Thymus (tissue), 11 donors: ENCODE results near the gene SPHKAP. TPM values are rescaled to one million over a fixed set of nuclear protein-coding genes. Genes with fewer than 3 reads are reported as not detected.
"Not testable (repeated sequence)": the region's sequence is repeated elsewhere in the genome, so short reads cannot be mapped to it uniquely, and the experiment has no call there.

Source experiments
- DNase-seq, 9 donors: peaks; one replicate each; pipeline ENCODE4 v3.0.0-alpha.2; 2013; ENCODE audit warnings: low spot score in 9 of 9, low read depth in 6 of 9, missing footprints in 1 of 9
- H3K27ac ChIP-seq, 2 donors: one replicate each; pipeline ENCODE4 v1.5.1; 2013; ENCODE audit warnings: control low read depth in 1 of 2, low read depth in 1 of 2, low read length in 1 of 2, mild to moderate bottlenecking in 1 of 2, moderate library complexity in 1 of 2
- H3K27me3 ChIP-seq, 2 donors: one replicate each; pipeline ENCODE4 v1.5.1; 2013; ENCODE audit warnings: low read length in 1 of 2; ENCODE audit not compliant: control insufficient read depth in 2 of 2, insufficient read depth in 1 of 2
- H3K36me3 ChIP-seq, 2 donors: one replicate each; pipeline ENCODE4 v1.5.1; 2013; ENCODE audit warnings: low read length in 1 of 2, mild to moderate bottlenecking in 1 of 2, moderate library complexity in 1 of 2; ENCODE audit not compliant: control insufficient read depth in 2 of 2, insufficient read depth in 2 of 2
- H3K4me1 ChIP-seq, 2 donors: one replicate each; pipeline ENCODE4 v1.5.1; 2013; ENCODE audit warnings: low read length in 2 of 2; ENCODE audit not compliant: control insufficient read depth in 2 of 2, insufficient read depth in 2 of 2
- H3K4me3 ChIP-seq, 2 donors: one replicate each; pipeline ENCODE4 v1.5.1; 2013; ENCODE audit warnings: low read length in 2 of 2, control low read depth in 1 of 2, mild to moderate bottlenecking in 1 of 2
- H3K9me3 ChIP-seq, 2 donors: one replicate each; pipeline ENCODE4 v1.5.1; 2013; ENCODE audit warnings: low read length in 1 of 2, mild to moderate bottlenecking in 1 of 2; ENCODE audit not compliant: control insufficient read depth in 2 of 2, insufficient read depth in 1 of 2
- WGBS: extraction: QIAGEN DNeasy Blood & Tissue Kit; methylation state at CpG from one replicate; pipeline ENCODE4 v1.1.7; 2013; 5-methylcytosine and 5-hydroxymethylcytosine counted together
- polyA plus RNA-seq: library from polyadenylated mRNA; stranded (reverse); fragments of 200-250 nt; gene quantifications from one replicate; pipeline ENCODE4 v1.2.3, GENCODE V29; 2013
- total RNA-seq: library from RNA; stranded (reverse); fragments of 120-200 nt; gene quantifications from one replicate; pipeline ENCODE4 v1.2.4, GENCODE V29; 2013
- donor health status: healthy.

SPHKAP gene
- total and polyA plus RNA-seq, 2 donors: 0.55 to 1.4 TPM

DNA sequence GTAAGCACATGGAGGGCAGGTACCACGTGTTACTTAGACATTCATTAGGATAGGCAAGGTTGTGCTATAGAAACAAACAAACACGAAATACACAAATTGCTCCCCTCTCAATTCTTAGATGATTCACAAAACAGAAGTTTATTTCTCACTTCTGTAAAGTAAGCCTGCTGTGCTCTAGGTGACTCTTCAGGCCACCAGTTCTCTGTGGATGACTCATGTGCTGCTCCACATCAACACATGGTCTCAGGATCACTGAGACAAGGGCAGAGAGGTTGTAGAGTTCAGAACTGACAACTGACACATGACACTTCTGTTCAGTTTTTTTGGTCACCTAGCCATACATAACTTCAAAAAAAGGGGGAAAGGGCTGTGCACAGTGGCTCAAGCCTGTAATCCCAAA lies 239.5 kb downstream of the SPHKAP start:
- WGBS: 85% methylated on average over 2 of the region's 2 CpGs
- no peaks in the 10 kb centered on the region for H3K4me1 ChIP-seq
- H3K27ac ChIP-seq: no peak overlapping the region
- H3K36me3 ChIP-seq: no peaks in the 10 kb centered on the region
- H3K27me3 ChIP-seq: no peaks in the 10 kb centered on the region
- no peaks in the 10 kb centered on the region for H3K9me3 ChIP-seq
- no peak overlapping the region for H3K4me3 ChIP-seq
- DNase-seq: no peak

- no peak for DNase-seq
Measured at GRCh38 chr2:227939271-227940027, 242.0 kb downstream of the SPHKAP start.

GRCh38 chr2:227936249-227936648 lies 245.2 kb downstream of the SPHKAP start:
- H3K9me3 ChIP-seq, H3K4me1 ChIP-seq, DNase-seq, H3K4me3 ChIP-seq, H3K27ac ChIP-seq, H3K36me3 ChIP-seq, H3K27me3 ChIP-seq: not testable (repeated sequence)
- WGBS: 82% methylated on average over 7 of the region's 7 CpGs

More at GRCh38 chr2:227939271-227940027, 242.0 kb downstream of the SPHKAP start:
- Histone ChIP-seq H3K4me1 (no peaks in the 10 kb centered on the region), H3K4me3 (no peak overlapping the region), H3K27ac (no peak overlapping the region), H3K9me3 (no peaks in the 10 kb centered on the region), H3K36me3 (no peaks in the 10 kb centered on the region), H3K27me3 (no peaks in the 10 kb centered on the region)
- WGBS: 62% methylated on average over 11 of the region's 11 CpGs

DNA sequence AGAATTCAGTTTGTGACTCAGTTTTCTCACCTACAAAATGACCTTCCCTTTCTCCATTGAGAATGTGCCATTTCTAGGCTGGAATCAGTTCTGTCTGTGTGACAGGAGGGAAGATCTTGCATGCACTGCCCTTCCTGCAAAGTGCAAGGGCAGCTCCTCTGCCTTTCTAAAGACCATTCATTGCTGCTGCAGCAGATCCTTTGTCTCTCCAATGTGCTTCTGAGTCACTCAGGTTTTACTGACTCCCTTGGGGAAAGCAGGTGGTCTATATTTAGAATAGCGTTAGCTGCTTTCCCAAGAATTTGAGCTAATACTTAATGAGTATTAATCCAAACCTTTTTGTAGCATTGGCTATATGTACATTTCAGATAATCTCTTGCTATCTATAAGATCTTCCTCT lies 247.6 kb downstream of the SPHKAP start:
- Histone ChIP-seq H3K9me3 (no peaks in the 10 kb centered on the region), H3K4me3 (no peak overlapping the region), H3K4me1 (no peaks in the 10 kb centered on the region), H3K27me3 (no peaks in the 10 kb centered on the region), H3K36me3 (no peaks in the 10 kb centered on the region), H3K27ac (no peak overlapping the region)
- WGBS: 91% methylated on average over 1 of the region's 1 CpG
- DNase-seq: no peak

DNA sequence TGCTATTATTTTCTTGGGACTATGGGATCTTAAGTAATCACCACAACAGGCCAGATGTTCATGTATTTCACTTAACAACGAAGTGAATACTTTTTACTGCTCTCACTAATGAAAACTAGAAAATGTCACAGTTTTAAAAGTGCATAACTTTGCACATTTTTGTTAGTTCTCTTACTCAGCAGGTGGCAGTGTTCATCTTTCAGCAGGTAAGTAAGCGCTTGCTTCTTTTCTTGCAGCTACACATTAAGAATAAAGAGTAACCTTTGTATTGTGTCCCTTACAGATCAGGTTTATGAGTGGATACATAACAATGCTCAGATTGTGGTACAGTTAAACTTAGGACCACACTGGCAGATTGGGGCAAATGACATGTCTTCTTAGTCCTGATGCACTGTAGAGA lies 249.1 kb downstream of the SPHKAP start:
- Histone ChIP-seq H3K27me3 (no peaks in the 10 kb centered on the region), H3K36me3 (no peaks in the 10 kb centered on the region), H3K9me3 (no peaks in the 10 kb centered on the region), H3K4me1 (no peaks in the 10 kb centered on the region), H3K4me3 (no peak overlapping the region), H3K27ac (no peak overlapping the region)
- DNase-seq: no peak
- 80% methylated on average over 2 of the region's 2 CpGs for WGBS

- Histone ChIP-seq H3K9me3 (no peaks in the 10 kb centered on the region), H3K4me3 (no peak overlapping the region), H3K27me3 (no peaks in the 10 kb centered on the region), H3K4me1 (no peaks in the 10 kb centered on the region), H3K27ac (no peak overlapping the region), H3K36me3 (no peaks in the 10 kb centered on the region)
- no peak for DNase-seq
- 93% methylated on average over 6 of the region's 6 CpGs for WGBS
Measured at GRCh38 chr2:227932001-227932400, 249.5 kb downstream of the SPHKAP start.
